Smooth muscle cell (in vitro differentiated cells): ENCODE data around the gene PICALM. TPM values are rescaled to one million over a fixed set of nuclear protein-coding genes. Genes with fewer than 3 reads are reported as not detected.

Source experiments
- DNase-seq: peaks from one replicate; lab custom pipeline; 2025; ENCODE audit not compliant: unreplicated experiment; lab: John Stamatoyannopoulos, UW
- H2AFZ ChIP-seq: fragments of 200-600 bp; sonication (generic); 2 replicates; pipeline ENCODE4 v1.6.0; 2016; ENCODE audit warnings: antibody characterized with exemption, low read depth, mild to moderate bottlenecking
- H3F3A ChIP-seq: fragments of 200-600 bp; sonication (generic); 2 replicates; pipeline ENCODE4 v1.6.0; 2017; ENCODE audit warnings: antibody characterized with exemption, low read depth
- H3K27ac ChIP-seq: fragments of 200-600 bp; sonication (generic); 2 replicates; pipeline ENCODE4 v1.5.1; 2016; ENCODE audit warnings: low read depth, mild to moderate bottlenecking
- H3K27me3 ChIP-seq: fragments of 200-600 bp; sonication (generic); 2 replicates; pipeline ENCODE4 v1.6.1; 2016; ENCODE audit warnings: low read depth, mild to moderate bottlenecking
- H3K36me3 ChIP-seq: fragments of 200-600 bp; sonication (generic); 2 replicates; pipeline ENCODE4 v1.5.1; 2016; ENCODE audit warnings: low read depth
- H3K4me1 ChIP-seq: fragments of 200-600 bp; sonication (generic); 2 replicates; pipeline ENCODE4 v1.5.1; 2016; ENCODE audit warnings: low read depth
- H3K4me2 ChIP-seq: fragments of 200-600 bp; sonication (generic); 2 replicates; pipeline ENCODE4 v1.6.0; 2016; ENCODE audit warnings: mild to moderate bottlenecking
- H3K4me3 ChIP-seq: fragments of 200-600 bp; sonication (generic); 2 replicates; pipeline ENCODE4 v1.5.1; 2016; ENCODE audit warnings: mild to moderate bottlenecking
- H3K79me2 ChIP-seq: fragments of 200-600 bp; sonication (generic); 2 replicates; pipeline ENCODE4 v1.6.0; 2016; ENCODE audit warnings: low read depth, mild to moderate bottlenecking
- H3K9ac ChIP-seq: fragments of 200-600 bp; sonication (generic); 2 replicates; pipeline ENCODE4 v1.6.0; 2016; ENCODE audit warnings: low read depth
- H3K9me3 ChIP-seq: fragments of 200-600 bp; sonication (generic); replicated peaks from 2 replicates; pipeline ENCODE4 v1.5.1; 2016; ENCODE audit warnings: low read depth
- H4K20me1 ChIP-seq: fragments of 200-600 bp; sonication (generic); 2 replicates; pipeline ENCODE4 v1.6.0; 2016; ENCODE audit warnings: low read depth
- WGBS: methylation state at CpG from one replicate; pipeline ENCODE4 v1.1.7; 2016; ENCODE audit warnings: low lambda C conversion rate; 5-methylcytosine and 5-hydroxymethylcytosine counted together
- polyA plus RNA-seq: library from polyadenylated mRNA; unstranded; fragments of >200 nt; fragmentation: Nextera tagmentation; extraction: Ambion mirVana; gene quantifications from 2 replicates; pipeline ENCODE4 v1.2.1, GENCODE V29; 2016
- total RNA-seq: library from RNA; depleted of rRNA; stranded (reverse); fragments of >200 nt; gene quantifications from 2 replicates; pipeline ENCODE4 v1.2.3, GENCODE V29; 2014
- TF ChIP-seq, protein P1 (sequence below): fragments of 200-600 bp; sonication (generic); IDR thresholded peaks from 2 replicates; pipeline ENCODE4 v1.5.1; 2017; ENCODE audit warnings: borderline replicate concordance, mild to moderate bottlenecking, antibody characterized with exemption; ENCODE audit not compliant: insufficient read depth, poor library complexity, severe bottlenecking

Gene PICALM
- total and polyA plus RNA-seq, 2 experiments from 2014 or later = 72.9 to 420 TPM

DNA sequence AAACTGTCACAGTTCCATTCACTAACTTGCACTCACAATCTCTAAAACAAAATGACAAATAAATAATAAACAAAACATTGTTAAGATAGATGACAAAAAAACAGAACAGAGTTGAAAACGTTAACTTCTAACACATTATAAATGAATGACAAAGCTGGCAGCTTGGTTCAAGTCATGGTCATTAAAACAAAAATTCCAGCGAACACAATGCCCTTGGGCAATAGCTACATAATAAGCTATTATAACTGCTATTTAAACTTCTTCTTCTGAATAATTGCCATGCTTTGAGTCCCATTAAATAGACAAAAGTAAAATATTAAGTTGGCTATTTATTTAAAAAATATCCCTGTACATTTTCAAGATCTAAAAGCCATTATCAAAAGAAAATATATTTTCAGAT lies 54.7 kb downstream of the PICALM start:
- TF ChIP-seq, protein P1, sequence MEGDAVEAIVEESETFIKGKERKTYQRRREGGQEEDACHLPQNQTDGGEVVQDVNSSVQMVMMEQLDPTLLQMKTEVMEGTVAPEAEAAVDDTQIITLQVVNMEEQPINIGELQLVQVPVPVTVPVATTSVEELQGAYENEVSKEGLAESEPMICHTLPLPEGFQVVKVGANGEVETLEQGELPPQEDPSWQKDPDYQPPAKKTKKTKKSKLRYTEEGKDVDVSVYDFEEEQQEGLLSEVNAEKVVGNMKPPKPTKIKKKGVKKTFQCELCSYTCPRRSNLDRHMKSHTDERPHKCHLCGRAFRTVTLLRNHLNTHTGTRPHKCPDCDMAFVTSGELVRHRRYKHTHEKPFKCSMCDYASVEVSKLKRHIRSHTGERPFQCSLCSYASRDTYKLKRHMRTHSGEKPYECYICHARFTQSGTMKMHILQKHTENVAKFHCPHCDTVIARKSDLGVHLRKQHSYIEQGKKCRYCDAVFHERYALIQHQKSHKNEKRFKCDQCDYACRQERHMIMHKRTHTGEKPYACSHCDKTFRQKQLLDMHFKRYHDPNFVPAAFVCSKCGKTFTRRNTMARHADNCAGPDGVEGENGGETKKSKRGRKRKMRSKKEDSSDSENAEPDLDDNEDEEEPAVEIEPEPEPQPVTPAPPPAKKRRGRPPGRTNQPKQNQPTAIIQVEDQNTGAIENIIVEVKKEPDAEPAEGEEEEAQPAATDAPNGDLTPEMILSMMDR = no peak
- H3K36me3 ChIP-seq = peaks cover 27% of the 10 kb centered on the region
- no peak overlapping the region for H2AFZ ChIP-seq
- no peaks in the 10 kb centered on the region for H3K4me1 ChIP-seq
- H3K79me2 ChIP-seq = peaks cover 86% of the 10 kb centered on the region
- no peak overlapping the region for H3K9ac ChIP-seq
- peaks cover 97% of the 10 kb centered on the region for H4K20me1 ChIP-seq
- no peak for DNase-seq
- H3F3A ChIP-seq = no peaks in the 10 kb centered on the region
- no peaks in the 10 kb centered on the region for H3K9me3 ChIP-seq
- peak overlapping the region; percentile 20 for H3K27ac ChIP-seq
- H3K27me3 ChIP-seq = no peaks in the 10 kb centered on the region
- H3K4me3 ChIP-seq = no peak overlapping the region
- no peak overlapping the region for H3K4me2 ChIP-seq
- WGBS = 87% methylated on average over 2 of the region's 2 CpGs

- no peak overlapping the region for H3K4me2 ChIP-seq
- H3F3A ChIP-seq = no peaks in the 10 kb centered on the region
- peaks cover 81% of the 10 kb centered on the region for H3K79me2 ChIP-seq
- H3K36me3 ChIP-seq = peaks cover 27% of the 10 kb centered on the region
- no peak overlapping the region for H2AFZ ChIP-seq
- peak overlapping the region; percentile 20 for H3K27ac ChIP-seq
- no peaks in the 10 kb centered on the region for H3K4me1 ChIP-seq
- DNase-seq = no peak
- TF ChIP-seq, protein P1 = no peak
- no peaks in the 10 kb centered on the region for H3K27me3 ChIP-seq
- no peak overlapping the region for H3K4me3 ChIP-seq
- H3K9me3 ChIP-seq = no peaks in the 10 kb centered on the region
- peaks cover 98% of the 10 kb centered on the region for H4K20me1 ChIP-seq
- no peak overlapping the region for H3K9ac ChIP-seq
These were observed 55.2 kb downstream of the PICALM start for GRCh38 chr11:86013713-86014112.

GRCh38 chr11:86011175-86011574 lies 57.7 kb downstream of the PICALM start:
- Histone ChIP-seq H4K20me1 (peaks cover 96% of the 10 kb centered on the region), H3K27me3 (no peaks in the 10 kb centered on the region), H3K79me2 (peaks cover 66% of the 10 kb centered on the region), H2AFZ (no peak overlapping the region), H3K9ac (no peak overlapping the region), H3F3A (no peaks in the 10 kb centered on the region), H3K4me1 (no peaks in the 10 kb centered on the region), H3K27ac (no peak overlapping the region), H3K9me3 (no peaks in the 10 kb centered on the region), H3K4me3 (no peak overlapping the region), H3K4me2 (no peak overlapping the region), H3K36me3 (peaks cover 34% of the 10 kb centered on the region)
- DNase-seq = no peak
- WGBS = 92% methylated on average over 1 of the region's 1 CpG
- TF ChIP-seq, protein P1 = no peak

DNA sequence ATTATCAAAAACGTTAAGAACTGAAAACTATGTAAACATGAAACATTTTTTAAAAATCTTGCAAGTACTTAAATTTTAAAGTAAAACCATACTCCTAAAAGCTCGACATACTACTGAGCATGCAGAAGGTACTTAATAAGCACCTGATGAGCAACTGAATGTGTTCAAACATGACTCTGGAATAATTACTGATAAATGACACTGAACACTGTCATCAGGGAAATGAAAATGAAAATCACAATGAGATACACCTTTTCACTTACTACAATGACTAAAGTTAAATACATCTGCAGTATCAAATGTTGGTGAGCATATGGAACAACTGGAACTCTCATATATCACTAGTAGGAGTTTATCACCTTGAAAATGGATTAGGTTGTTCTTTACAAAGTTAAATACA lies 65.2 kb downstream of the PICALM start:
- TF ChIP-seq, protein P1 = no peak
- 76% methylated on average over 2 of the region's 2 CpGs for WGBS
- Histone ChIP-seq H3K9ac (no peak overlapping the region), H3K9me3 (no peaks in the 10 kb centered on the region), H3K4me2 (no peak overlapping the region), H3K27ac (no peak overlapping the region), H3K4me1 (no peaks in the 10 kb centered on the region), H4K20me1 (peaks cover 92% of the 10 kb centered on the region), H3K4me3 (no peak overlapping the region), H2AFZ (no peak overlapping the region), H3F3A (no peaks in the 10 kb centered on the region), H3K36me3 (peaks cover 36% of the 10 kb centered on the region), H3K79me2 (peaks cover 40% of the 10 kb centered on the region), H3K27me3 (no peaks in the 10 kb centered on the region)
- DNase-seq = no peak
